Measurements from ENCODE around the gene IFT57. TPM values are rescaled to one million over a fixed set of nuclear protein-coding genes. Genes with fewer than 3 reads are reported as not detected.

IFT57 gene
- total and polyA plus RNA-seq, 8 donors = 68.8 to 273 (median 80.8) TPM

- TF ChIP-seq CTCF (IDR thresholded peaks at IDR 0.05) = no peak
- Histone ChIP-seq H3K36me3 (no peaks in the 10 kb centered on the region), H3K9me3 (no peaks in the 10 kb centered on the region), H3K27me3 (no peaks in the 10 kb centered on the region), H3K4me1 (no peaks in the 10 kb centered on the region), H3K27ac (no peak overlapping the region), H3K4me3 (no peak overlapping the region)
- no peak for ATAC-seq
- intact Hi-C loops (cut with DNase I) = no loop called here
- DNase-seq = no peak
Measured at GRCh38 chr3:108242776-108243175, 20.6 kb upstream of the IFT57 start.

- DNase-seq = no peak
- Histone ChIP-seq H3K9me3 (no peaks in the 10 kb centered on the region), H3K27ac (no peak overlapping the region), H3K36me3 (no peaks in the 10 kb centered on the region), H3K27me3 (no peaks in the 10 kb centered on the region), H3K4me1 (no peaks in the 10 kb centered on the region), H3K4me3 (no peak overlapping the region)
- ATAC-seq = no peak
- TF ChIP-seq CTCF (IDR thresholded peaks at IDR 0.05) = no peak
- intact Hi-C loops (cut with DNase I) = no loop called here
Measured at GRCh38 chr3:108241721-108242120, 19.5 kb upstream of the IFT57 start.

- DNase-seq = no peak
- Histone ChIP-seq H3K36me3 (no peaks in the 10 kb centered on the region), H3K4me3 (no peak overlapping the region), H3K4me1 (no peaks in the 10 kb centered on the region), H3K27ac (no peak overlapping the region), H3K9me3 (no peaks in the 10 kb centered on the region), H3K27me3 (no peaks in the 10 kb centered on the region)
- TF ChIP-seq CTCF (IDR thresholded peaks at IDR 0.05) = no peak
- ATAC-seq = no peak
- intact Hi-C loops (cut with DNase I) = no loop called here
Measured at GRCh38 chr3:108241146-108241545, 18.9 kb upstream of the IFT57 start.

GRCh38 chr3:108239082-108239481 is 16.9 kb upstream of the IFT57 start:
- Histone ChIP-seq H3K27me3 (no peaks in the 10 kb centered on the region), H3K4me3 (no peak overlapping the region), H3K4me1 (no peaks in the 10 kb centered on the region), H3K27ac (no peak overlapping the region), H3K36me3 (no peaks in the 10 kb centered on the region), H3K9me3 (no peaks in the 10 kb centered on the region)
- DNase-seq (no peak), ATAC-seq (no peak)
- intact Hi-C loops (cut with DNase I) = no loop called here
- TF ChIP-seq CTCF (IDR thresholded peaks at IDR 0.05) = no peak

- intact Hi-C loops (cut with DNase I) = no loop called here
Measured at GRCh38 chr3:108235290-108235689, 13.1 kb upstream of the IFT57 start.

More at GRCh38 chr3:108235290-108235689, 13.1 kb upstream of the IFT57 start:
- ATAC-seq (no peak), DNase-seq (no peak)
- Histone ChIP-seq H3K4me3 (no peak overlapping the region), H3K27ac (no peak overlapping the region), H3K4me1 (no peaks in the 10 kb centered on the region), H3K9me3 (no peaks in the 10 kb centered on the region), H3K36me3 (no peaks in the 10 kb centered on the region), H3K27me3 (no peaks in the 10 kb centered on the region)
- TF ChIP-seq CTCF (IDR thresholded peaks at IDR 0.05) = no peak
